HepG2 (cell line): ENCODE measurements around the gene PEX14. TPM values are rescaled to one million over a fixed set of nuclear protein-coding genes. Genes with fewer than 3 reads are reported as not detected.

Source experiments
- ATAC-seq: fragments of 200-7000 bp; cut with Tn5 transposase; 3 replicates; pipeline ENCODE4 v1.9.1; 2020; ENCODE audit warnings: mild to moderate bottlenecking, moderate library complexity
- BruUV-seq: library from RNA; stranded (reverse); fragments of 400-500 nt; replicated peaks from 2 replicates; lab custom pipeline; 2021; lab: Mats Ljungman, UMichigan
- CTCF ChIA-PET: fragments of 300-600 bp; formaldehyde crosslinking; extraction: SDS; loops from one replicate; lab custom pipeline; 2021; ENCODE audit warnings: low total read pairs, inconsistent platforms, low intra/inter-chr PET ratio; lab: Yijun Ruan, JAX
- POLR2A ChIA-PET: fragments of 350-600 bp; sonication (Branson Sonifier 250); formaldehyde crosslinking; loops from one replicate; lab custom pipeline; 2020; ENCODE audit warnings: antibody characterized with exemption, inconsistent platforms; lab: Yijun Ruan, JAX
- DNase-seq: peaks from one replicate; pipeline ENCODE4 v3.0.0-alpha.2; 2015; ENCODE audit warnings: low spot score
- FAIRE-seq: peaks from 3 replicates; lab custom pipeline; 2011; peaks lifted over from hg19 to GRCh38; lab: Jason Lieb, UNC
- H2AFZ ChIP-seq: one replicate; pipeline ENCODE4 v1.6.1; 2011; ENCODE audit warnings: low read length, inconsistent platforms
- H3K27ac ChIP-seq: fragments of 300-600 bp; 3 replicates; pipeline ENCODE4 v1.8.0; 2011; ENCODE audit warnings: mixed run types, mild to moderate bottlenecking, mixed read lengths, low read length, inconsistent platforms; ENCODE audit not compliant: insufficient read depth; ENCODE audit errors: extremely low read length
- H3K27me3 ChIP-seq, 2 experiments: fragments of 200-600 bp in 1 of 2; 2 replicates in 1 of 2; 3 replicates in 1 of 2; pipeline versions ENCODE4 v1.6.0 to v1.8.0; 2011; ENCODE audit warnings: low read length in 2 of 2, mild to moderate bottlenecking in 2 of 2, moderate library complexity in 2 of 2, inconsistent platforms in 1 of 2; ENCODE audit not compliant: insufficient read depth in 2 of 2, control insufficient read depth in 1 of 2
- H3K36me3 ChIP-seq, 2 experiments: fragments of 200-600 bp in 1 of 2; replicated peaks in 1 of 2; 2 replicates in 1 of 2; 3 replicates in 1 of 2; pipeline versions ENCODE4 v1.5.1 to v1.8.0; 2011; ENCODE audit warnings: low read length in 2 of 2, inconsistent platforms in 1 of 2; ENCODE audit not compliant: insufficient read depth in 2 of 2, control insufficient read depth in 1 of 2
- H3K4me1 ChIP-seq: 2 replicates; pipeline ENCODE4 v1.5.1; 2012; ENCODE audit warnings: low read length, inconsistent platforms; ENCODE audit not compliant: insufficient read depth
- H3K4me2 ChIP-seq: 2 replicates; pipeline ENCODE4 v1.6.0; 2011; ENCODE audit warnings: low read depth, low read length, inconsistent platforms
- H3K4me3 ChIP-seq, 3 experiments: fragments of 200-600 bp in 1 of 3; sonication (generic), shearing (Covaris generic) in 1 of 3; replicated peaks in 1 of 3; 2 replicates each; pipeline ENCODE4 v1.5.1; 2011 to 2016; ENCODE audit warnings: low read length in 3 of 3, inconsistent platforms in 2 of 3, low read depth in 2 of 3, mild to moderate bottlenecking in 2 of 3, control low read depth in 1 of 3, mixed read lengths in 1 of 3; ENCODE audit not compliant: insufficient read depth in 1 of 3
- H3K79me2 ChIP-seq: one replicate; pipeline ENCODE4 v1.6.1; 2011; ENCODE audit warnings: low read length, inconsistent platforms; ENCODE audit not compliant: insufficient read depth
- H3K9ac ChIP-seq: 2 replicates; pipeline ENCODE4 v1.6.0; 2011; ENCODE audit warnings: mild to moderate bottlenecking, low read depth, low read length, inconsistent platforms; ENCODE audit not compliant: insufficient read depth
- H3K9me3 ChIP-seq: 2 replicates; pipeline ENCODE4 v1.5.1; 2012; ENCODE audit warnings: mild to moderate bottlenecking, low read length
- H4K20me1 ChIP-seq: 2 replicates; pipeline ENCODE4 v1.6.0; 2011; ENCODE audit warnings: inconsistent platforms, mild to moderate bottlenecking, low read length, moderate library complexity; ENCODE audit not compliant: insufficient read depth
- ARNT ChIP-seq: fragments of 450-650 bp; IDR thresholded peaks from 2 replicates; pipeline ENCODE4 v1.6.1; 2017
- GZF1 ChIP-seq: sonication (generic); formaldehyde crosslinking; IDR thresholded peaks from 2 replicates; pipeline ENCODE4 v1.5.1; 2020; ENCODE audit warnings: mild to moderate bottlenecking, missing genetic modification reagents
- HHEX ChIP-seq: IDR thresholded peaks from 2 replicates; pipeline ENCODE4 v1.6.1; 2016; ENCODE audit warnings: control low read depth
- IRX3 ChIP-seq: sonication (generic); formaldehyde crosslinking; IDR thresholded peaks from 2 replicates; pipeline ENCODE4 v1.8.1; 2023; ENCODE audit warnings: mild to moderate bottlenecking, low read depth, missing genetic modification reagents, borderline replicate concordance
- PATZ1 ChIP-seq: sonication (generic); formaldehyde crosslinking; IDR thresholded peaks from 2 replicates; pipeline ENCODE4 v1.4.0; 2020; ENCODE audit warnings: missing genetic modification reagents
- TMF1 ChIP-seq: sonication (generic); formaldehyde crosslinking; IDR thresholded peaks from 2 replicates; pipeline ENCODE4 v1.8.1; 2022; ENCODE audit warnings: low read depth, missing genetic modification reagents
- USF2 ChIP-seq, 2 experiments: sonication (generic) in 1 of 2; formaldehyde crosslinking in 1 of 2; IDR thresholded peaks; 2 replicates each; pipeline versions ENCODE4 v1.5.1 to v1.6.1; 2011 to 2020; ENCODE audit warnings: borderline replicate concordance in 1 of 2, low read depth in 1 of 2, low read length in 1 of 2, mild to moderate bottlenecking in 1 of 2, missing genetic modification reagents in 1 of 2, moderate library complexity in 1 of 2
- ZNF451 ChIP-seq: sonication (generic); formaldehyde crosslinking; IDR thresholded peaks from 2 replicates; pipeline ENCODE4 v1.5.0; 2020; ENCODE audit warnings: mild to moderate bottlenecking, missing genetic modification reagents
- ZNF670 ChIP-seq: sonication (generic); formaldehyde crosslinking; IDR thresholded peaks from 2 replicates; pipeline ENCODE4 v1.8.0; 2022; ENCODE audit warnings: mild to moderate bottlenecking, missing genetic modification reagents, borderline replicate concordance
- ZSCAN12 ChIP-seq: sonication (generic); formaldehyde crosslinking; IDR thresholded peaks from 2 replicates; pipeline ENCODE4 v1.9.0; 2021; ENCODE audit warnings: mild to moderate bottlenecking, missing genetic modification reagents
- ZSCAN30 ChIP-seq: sonication (generic); formaldehyde crosslinking; IDR thresholded peaks from 2 replicates; pipeline ENCODE4 v1.5.0; 2020; ENCODE audit warnings: mild to moderate bottlenecking, missing genetic modification reagents
- WGBS: methylation state at CpG from one replicate; pipeline ENCODE4 v1.1.6; 2017; ENCODE audit warnings: low lambda C conversion rate; 5-methylcytosine and 5-hydroxymethylcytosine counted together
- in situ Hi-C: cut with HindIII; loops from 2 replicates; pipeline ENCODE4 v1.10.0; 2017; ENCODE audit warnings: low pct_unique_long_range_greater_than_20kb; ENCODE audit not compliant: extremely low pct_ligation_motif_present
- intact Hi-C: fragments of 100-400 bp; cut with micrococcal nuclease; formaldehyde crosslinking; loops from one replicate; pipeline ENCODE4 v1.10.0; 2022; ENCODE audit not compliant: unreplicated experiment
- polyA plus RNA-seq, 8 experiments: library from polyadenylated mRNA; depleted of rRNA in 3 of 8; stranded (reverse) in 7 of 8; unstranded in 1 of 8; fragments of >200 nt; fragmentation: Illumina TruSeq in 4 of 8; extraction: Trizol in 4 of 8; gene quantifications; 2 replicates each; pipeline versions ENCODE4 v1.2.1 to v1.2.3, GENCODE V29; 2011 to 2016; ENCODE audit warnings: low read depth in 4 of 8, missing spikeins in 1 of 8, mixed read lengths in 1 of 8; ENCODE audit not compliant: insufficient read depth in 1 of 8
- total RNA-seq, 5 experiments: library from RNA; depleted of rRNA; stranded (reverse); fragments of >200 nt; fragmentation: Illumina TruSeq; extraction: Trizol; gene quantifications; 2 replicates each; pipeline ENCODE4 v1.2.3, GENCODE V29; 2016; ENCODE audit warnings: low read depth in 1 of 5

PEX14 gene
- total and polyA plus RNA-seq, 2 of the 13 experiments (the other 11 are each of a cell fraction or from before 2014, with no cell fraction given): 6.5 to 9.9 TPM

GRCh38 chr1:10643607-10644306, 169.0 kb downstream of the PEX14 start:
- no peaks in the 10 kb centered on the region for H3K27me3 ChIP-seq
- no peak overlapping the region for H3K27ac ChIP-seq
- BruUV-seq: no TSS peak
- intact Hi-C loops: no loop called here
- H3K4me1 ChIP-seq: peaks cover 13% of the 10 kb centered on the region
- CTCF ChIA-PET: no interaction called here
- H3K4me2 ChIP-seq: no peak overlapping the region
- no peak for TF ChIP-seq ZSCAN12 (CRISPR knock-in tag)
- no peak for TF ChIP-seq ARNT
- TF ChIP-seq, all 625 proteins: peak for 0
- ATAC-seq: no peak
- Histone ChIP-seq H3K9me3 (no peaks in the 10 kb centered on the region), H2AFZ (no peak overlapping the region), H4K20me1 (no peaks in the 10 kb centered on the region), H3K9ac (no peak overlapping the region), H3K4me3 (no peak overlapping the region), H3K36me3 (no peaks in the 10 kb centered on the region), H3K79me2 (no peaks in the 10 kb centered on the region)
- DNase-seq: no peak
- POLR2A ChIA-PET: no interaction called here
- FAIRE-seq: no peak
- in situ Hi-C loops: no loop called here
- 86% methylated on average over 4 of the region's 17 CpGs for WGBS

DNA sequence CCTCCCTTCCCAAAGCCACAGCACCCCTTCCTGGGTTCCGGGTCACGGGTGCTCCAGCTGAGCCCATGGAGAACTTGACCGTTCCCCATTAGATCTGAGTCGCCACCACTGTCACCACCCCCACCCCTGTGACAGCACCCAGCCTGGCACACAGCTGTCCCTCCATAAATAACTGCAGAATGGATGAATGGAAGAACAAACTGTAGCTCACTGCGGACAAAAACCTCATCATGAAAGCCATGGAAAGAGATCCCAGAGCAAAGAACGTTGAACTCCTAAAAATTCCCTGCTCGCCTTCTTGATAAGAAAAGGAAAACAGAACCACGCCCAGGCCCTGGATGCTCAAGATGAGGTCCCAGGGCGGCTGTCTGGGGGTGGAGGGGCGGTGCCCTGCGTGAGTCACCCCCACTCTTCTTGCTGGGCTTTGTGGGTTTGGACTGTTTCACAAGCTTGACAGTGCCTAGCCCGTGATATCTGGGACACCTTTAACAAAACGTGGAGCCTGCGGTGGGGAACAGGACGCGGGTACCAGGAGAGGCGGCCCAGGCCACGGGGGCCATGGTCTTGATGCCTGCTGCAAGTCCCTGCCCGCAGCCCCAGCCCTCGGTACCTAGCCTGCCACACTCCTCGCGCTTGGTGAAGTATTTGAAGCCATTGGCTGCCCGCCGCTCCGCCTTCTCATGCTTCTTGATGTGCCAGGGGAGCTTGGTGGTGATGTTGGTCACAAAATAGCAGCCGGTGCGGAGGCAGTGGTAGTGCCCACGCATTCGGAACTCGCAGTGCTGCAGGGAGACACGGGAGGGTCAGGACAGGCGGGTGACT, 169.8 kb downstream of the PEX14 start:
- no peak for DNase-seq
- BruUV-seq: no TSS peak
- Histone ChIP-seq H2AFZ (no peak overlapping the region), H3K4me3 (no peak overlapping the region), H4K20me1 (no peaks in the 10 kb centered on the region), H3K27me3 (no peaks in the 10 kb centered on the region), H3K4me1 (peaks cover 13% of the 10 kb centered on the region), H3K79me2 (no peaks in the 10 kb centered on the region), H3K9me3 (no peaks in the 10 kb centered on the region), H3K9ac (no peak overlapping the region), H3K4me2 (no peak overlapping the region), H3K27ac (no peak overlapping the region), H3K36me3 (no peaks in the 10 kb centered on the region)
- no peak for FAIRE-seq
- ChIA-PET POLR2A (no interaction called here), CTCF (no interaction called here)
- intact Hi-C loops (no loop called here), in situ Hi-C loops (no loop called here)
- WGBS: 83% methylated on average over 21 of the region's 32 CpGs
- ATAC-seq: no peak
- TF ChIP-seq GZF1 (CRISPR knock-in tag) (no peak), PATZ1 (CRISPR knock-in tag) (no peak), ZNF451 (CRISPR knock-in tag) (no peak), ZNF670 (CRISPR knock-in tag) (no peak), HHEX (CRISPR knock-in tag) (no peak), TMF1 (CRISPR knock-in tag) (no peak), USF2 (IDR thresholded peaks at IDR 0.05; ENCODE audit: low read depth, low read length) (no peak), USF2 (CRISPR knock-in tag; IDR thresholded peaks at IDR 0.05; ENCODE audit: borderline replicate concordance) (no peak), IRX3 (CRISPR knock-in tag) (no peak), ZSCAN30 (no peak)
